Measurements from ENCODE around the gene MAN1C1. TPM values are rescaled to one million over a fixed set of nuclear protein-coding genes. Genes with fewer than 3 reads are reported as not detected.
A peak's percentile ranks its signal among the peaks of the same experiment; 100 is the strongest.

MAN1C1 gene
- total and polyA plus RNA-seq, 8 donors, result 4.3 to 33.9 (median 6.1) TPM

DNA sequence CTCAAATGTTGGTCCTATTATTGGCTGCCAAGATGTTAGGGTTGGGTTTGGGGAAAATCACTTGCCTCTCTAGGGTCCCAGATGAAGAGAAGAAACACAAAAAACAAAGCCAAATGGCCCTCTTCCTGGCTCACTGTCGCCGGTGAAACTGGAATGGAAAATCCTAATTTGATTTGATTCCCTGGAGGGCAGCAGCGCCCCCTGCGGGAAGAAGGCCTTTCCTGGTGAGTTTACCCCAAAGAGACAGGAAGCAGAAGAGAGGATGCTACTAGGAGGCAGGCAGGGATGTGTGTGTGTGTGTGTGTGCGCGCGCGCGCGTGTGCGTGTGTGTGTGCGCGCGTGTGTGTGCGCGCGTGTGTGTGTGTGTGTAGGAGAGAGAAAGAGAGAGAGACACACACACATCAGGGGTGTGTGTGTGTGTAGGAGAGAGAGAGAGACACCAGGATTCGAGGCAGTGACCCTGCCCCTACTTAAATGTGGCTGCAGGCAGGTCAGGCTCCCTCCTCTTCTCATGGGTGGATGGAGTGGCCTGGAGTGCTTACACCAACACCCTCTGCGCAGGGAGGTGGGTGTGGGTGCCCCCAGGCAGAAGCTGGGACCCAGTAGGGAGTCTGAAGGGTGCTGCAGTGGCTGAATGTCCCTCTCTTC lies 180.3 kb downstream of the MAN1C1 start:
- WGBS, 5 donors, result 7 to 11% (median 9%) methylated on average over 13 to 19 of the region's 19 CpGs
- H3K36me3 ChIP-seq, result no peaks in the 10 kb centered on the region
- peak in 5 of 7 experiments; percentile 62 to 94 (median 78) for TF ChIP-seq CTCF (IDR thresholded peaks at IDR 0.05)
- peak in 2 of 3 donors; percentile 2 to 38 for TF ChIP-seq POLR2AphosphoS5 (IDR thresholded peaks at IDR 0.05)
- no peak for TF ChIP-seq EP300 (IDR thresholded peaks at IDR 0.05)
- DNase-seq, result peak; percentile 90 to 91
- peak overlapping the region; percentile 34 to 70 (median 64) for H3K27ac ChIP-seq
- intact Hi-C loops (cut with DNase I; ENCODE audit: low total_unique reads), result no loop called here
- H3K27me3 ChIP-seq, result no peaks in the 10 kb centered on the region
- H3K4me3 ChIP-seq, result no peak overlapping the region
- H3K4me1 ChIP-seq, result peaks cover 35 to 57% (median 48%) of the 10 kb centered on the region in 4 donors
- H3K9me3 ChIP-seq, result no peaks in the 10 kb centered on the region

DNA sequence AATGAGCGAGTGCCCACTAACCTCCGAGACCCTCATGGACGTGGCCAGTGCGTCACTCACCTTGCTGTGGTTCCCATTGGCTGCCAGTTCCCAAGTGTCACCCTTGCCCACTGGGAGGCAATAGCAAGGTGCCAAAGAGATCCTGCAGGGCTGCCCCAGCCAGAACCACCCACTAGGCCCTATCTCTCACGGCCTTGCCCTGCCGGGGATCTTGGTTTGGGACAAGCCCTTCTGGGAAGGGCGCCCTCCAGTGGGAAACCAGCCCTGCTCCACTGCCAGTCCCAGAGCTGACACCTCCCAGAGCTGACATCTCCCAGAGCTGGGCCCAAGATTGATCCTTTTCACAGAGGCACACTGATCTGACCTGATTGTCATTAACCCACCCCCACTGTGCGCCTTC lies 181.3 kb downstream of the MAN1C1 start:
- peak overlapping the region in 1 of 5 donors; percentile 87 for H3K27ac ChIP-seq
- WGBS, 5 donors, result 68 to 84% (median 69%) methylated on average over 5 to 8 of the region's 8 CpGs
- DNase-seq, result peak in 1 of 2 donors; percentile 63
- intact Hi-C loops (cut with DNase I; ENCODE audit: low total_unique reads), result no loop called here
- no peaks in the 10 kb centered on the region for H3K9me3 ChIP-seq
- no peak overlapping the region for H3K4me3 ChIP-seq
- TF ChIP-seq CTCF (IDR thresholded peaks at IDR 0.05) (peak in 4 of 7 experiments; percentile 21 to 47 (median 28)), POLR2A (IDR thresholded peaks at IDR 0.05) (no peak)
- H3K4me1 ChIP-seq, result peaks cover 45 to 67% (median 54%) of the 10 kb centered on the region in 4 donors
- no peaks in the 10 kb centered on the region for H3K27me3 ChIP-seq
- H3K36me3 ChIP-seq, result no peaks in the 10 kb centered on the region

DNA sequence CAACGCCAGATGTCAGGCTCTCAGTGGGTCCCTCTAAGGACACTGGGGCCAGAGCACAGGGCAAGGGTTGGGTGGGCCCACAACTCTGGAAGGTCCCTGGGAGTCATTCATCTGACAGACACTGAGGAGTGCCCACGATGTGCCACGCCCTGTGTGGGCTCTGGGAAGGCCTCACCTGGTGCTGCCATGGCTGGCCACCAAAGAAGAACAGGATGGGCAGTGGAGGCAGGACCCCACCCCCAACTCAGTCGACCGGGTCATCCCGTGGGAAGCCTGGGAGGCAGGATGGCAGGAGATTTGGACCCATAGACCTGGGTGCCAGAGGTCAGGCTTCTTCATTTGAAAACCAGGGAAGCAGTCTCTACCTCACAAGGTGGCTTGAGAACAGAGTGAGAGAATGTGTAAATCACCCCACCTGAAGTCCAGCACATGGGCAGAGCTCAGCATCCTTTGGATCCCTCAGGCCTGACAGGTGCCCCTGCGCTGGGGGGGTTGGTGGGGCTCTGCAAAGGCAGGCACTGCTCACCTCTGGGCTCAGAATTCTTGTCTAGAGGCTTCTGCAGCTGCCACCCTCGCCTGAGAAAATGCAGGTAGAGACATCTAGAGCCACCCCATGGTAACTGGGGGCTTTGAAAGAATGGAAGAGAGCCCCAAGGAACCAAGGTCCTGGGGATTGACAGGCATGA lies 182.2 kb downstream of the MAN1C1 start:
- TF ChIP-seq EP300 (IDR thresholded peaks at IDR 0.05), result no peak
- TF ChIP-seq POLR2A (IDR thresholded peaks at IDR 0.05), result no peak
- Histone ChIP-seq H3K9me3 (no peaks in the 10 kb centered on the region), H3K27ac (peak overlapping the region; percentile 5 to 92 (median 86)), H3K4me1 (peaks cover 45 to 76% (median 58%) of the 10 kb centered on the region in 4 donors), H3K4me3 (no peak overlapping the region), H3K27me3 (no peaks in the 10 kb centered on the region), H3K36me3 (no peaks in the 10 kb centered on the region)
- no peak for DNase-seq
- intact Hi-C loops (cut with DNase I; ENCODE audit: low total_unique reads), result no loop called here
- WGBS, 5 donors, result 76 to 85% (median 79%) methylated on average over 7 to 8 of the region's 8 CpGs

DNA sequence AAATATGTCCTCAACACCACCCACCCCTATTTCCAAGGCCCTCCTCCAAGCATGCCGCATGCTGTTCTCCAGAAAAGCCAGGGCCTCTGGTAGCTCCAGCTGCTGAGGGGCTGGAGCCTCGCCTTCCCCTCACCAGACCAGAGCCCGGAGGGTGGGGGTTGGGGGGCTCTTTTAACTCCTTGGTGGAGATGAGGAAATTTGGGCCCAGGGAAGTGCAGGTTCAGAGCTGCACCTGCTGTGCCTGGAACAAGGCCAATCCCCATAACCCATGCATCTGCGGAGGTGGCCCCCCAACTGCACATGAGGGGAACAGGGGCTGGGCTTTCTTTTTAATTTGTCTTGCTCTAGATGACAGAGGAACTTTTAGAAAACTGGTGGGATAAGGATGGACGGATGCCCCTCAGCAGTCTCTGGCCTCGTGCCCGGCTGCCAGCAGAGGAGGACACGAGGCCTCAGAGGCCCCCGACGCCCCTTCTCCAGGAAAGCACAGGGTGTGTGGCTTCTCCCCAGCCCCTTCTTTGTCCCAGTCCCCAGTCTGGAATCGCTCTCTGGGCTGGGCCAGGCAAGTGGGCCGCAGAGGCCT lies 182.9 kb downstream of the MAN1C1 start:
- H3K27me3 ChIP-seq, result no peaks in the 10 kb centered on the region
- intact Hi-C loops (cut with DNase I; ENCODE audit: low total_unique reads), result no loop called here
- peak overlapping the region; percentile 74 to 92 (median 86) for H3K27ac ChIP-seq
- H3K36me3 ChIP-seq, result no peaks in the 10 kb centered on the region
- TF ChIP-seq CTCF (IDR thresholded peaks at IDR 0.05) (no peak), POLR2A (IDR thresholded peaks at IDR 0.05) (no peak), POLR2AphosphoS5 (IDR thresholded peaks at IDR 0.05) (no peak), EP300 (IDR thresholded peaks at IDR 0.05) (no peak)
- H3K4me1 ChIP-seq, result peaks cover 45 to 82% (median 60%) of the 10 kb centered on the region in 4 donors
- H3K9me3 ChIP-seq, result no peaks in the 10 kb centered on the region
- 22 to 31% (median 29%) methylated on average over 12 of the region's 12 CpGs for WGBS, 5 donors
- DNase-seq, result no peak
- peak overlapping the region; percentile 46 to 66 (median 48) for H3K4me3 ChIP-seq
